Epithelial cell of esophagus (primary cell): ENCODE data around the gene ADGRL1.
"Not testable (repeated sequence)": the region's sequence is repeated elsewhere in the genome, so short reads cannot be mapped to it uniquely, and the experiment has no call there.

Experiments
- DNase-seq: peaks from one replicate; pipeline ENCODE4 v3.0.0; 2010; ENCODE audit warnings: low read depth
- H3K4me3 ChIP-seq: 2 replicates; pipeline ENCODE4 v1.5.1; 2011; ENCODE audit warnings: mild to moderate bottlenecking, low read length, control low read depth
- CTCF ChIP-seq: IDR thresholded peaks from 2 replicates; pipeline ENCODE4 v1.5.1; 2011; ENCODE audit warnings: low read depth, mild to moderate bottlenecking, low read length, control low read depth, inconsistent platforms; ENCODE audit not compliant: insufficient read depth; ENCODE audit errors: missing control alignments

The ADGRL1 gene

GRCh38 chr19:14205452-14206287, at the start of gene ADGRL1:
TSS of gene ADGRL1 (minus strand) at chr19:14206169. CDS start at chr19:14183602, 22,567 bp downstream.
- not testable (repeated sequence) for DNase-seq
- H3K4me3 ChIP-seq, result peak within 1 kb of the TSS; percentile 50

- H3K4me3 ChIP-seq, DNase-seq: not testable (repeated sequence)
Observed at GRCh38 chr19:14255316-14255715, 49.3 kb upstream of the ADGRL1 start.

GRCh38 chr19:14253822-14254599, 48.0 kb upstream of the ADGRL1 start:
- DNase-seq, H3K4me3 ChIP-seq: not testable (repeated sequence)

- not testable (repeated sequence) for DNase-seq, H3K4me3 ChIP-seq
Observed at GRCh38 chr19:14252136-14252535, 46.2 kb upstream of the ADGRL1 start.

GRCh38 chr19:14250870-14251269, 44.9 kb upstream of the ADGRL1 start:
- TF ChIP-seq CTCF, result no peak
- no peak for DNase-seq
- no peak overlapping the region for H3K4me3 ChIP-seq

GRCh38 chr19:14250315-14250714, 44.3 kb upstream of the ADGRL1 start:
- not testable (repeated sequence) for DNase-seq, H3K4me3 ChIP-seq

GRCh38 chr19:14249891-14250290, 43.9 kb upstream of the ADGRL1 start:
- DNase-seq, H3K4me3 ChIP-seq: not testable (repeated sequence)

GRCh38 chr19:14249012-14249754, 43.2 kb upstream of the ADGRL1 start:
- DNase-seq, result not testable (repeated sequence)
- peak overlapping the region; percentile 44 for H3K4me3 ChIP-seq

- TF ChIP-seq CTCF, result no peak
- no peak for DNase-seq
- H3K4me3 ChIP-seq, result peak overlapping the region; percentile 44
Observed at GRCh38 chr19:14248578-14249011, 42.6 kb upstream of the ADGRL1 start.

GRCh38 chr19:14247548-14248471, 41.8 kb upstream of the ADGRL1 start:
- peak overlapping the region; percentile 1 for H3K4me3 ChIP-seq
- DNase-seq, result not testable (repeated sequence)

- DNase-seq, H3K4me3 ChIP-seq: not testable (repeated sequence)
Observed at GRCh38 chr19:14247205-14247547, 41.2 kb upstream of the ADGRL1 start.

GRCh38 chr19:14244393-14244792, 38.4 kb upstream of the ADGRL1 start:
- DNase-seq, H3K4me3 ChIP-seq: not testable (repeated sequence)

GRCh38 chr19:14243718-14244117, 37.7 kb upstream of the ADGRL1 start:
- DNase-seq, result not testable (repeated sequence)

More at GRCh38 chr19:14243718-14244117, 37.7 kb upstream of the ADGRL1 start:
- not testable (repeated sequence) for H3K4me3 ChIP-seq
